H1 (cell line): ENCODE measurements around the gene NR1D2. TPM values are rescaled to one million over a fixed set of nuclear protein-coding genes. Genes with fewer than 3 reads are reported as not detected.

ENCODE experiments used
- CTCF ChIA-PET: fragments of 300-600 bp; sonication (Branson Sonifier 250); formaldehyde crosslinking; loops from one replicate; lab custom pipeline; 2021; ENCODE audit not compliant: partially characterized antibody; lab: Charles Lee
- POLR2A ChIA-PET: fragments of 300-600 bp; sonication (Branson Sonifier 250); formaldehyde crosslinking; loops from one replicate; lab custom pipeline; 2021; ENCODE audit warnings: inconsistent platforms; ENCODE audit not compliant: partially characterized antibody; lab: Charles Lee
- DNase-seq, 2 experiments: peaks; one replicate each; pipeline versions ENCODE4 v3.0.0 to v3.0.0-alpha.2; 2010 to 2022; ENCODE audit warnings: low spot score in 2 of 2, low read depth in 1 of 2, mixed read lengths in 1 of 2
- FAIRE-seq: peaks from 2 replicates; lab custom pipeline; 2011; peaks lifted over from hg19 to GRCh38; lab: Jason Lieb, UNC
- H2AFZ ChIP-seq: 2 replicates; pipeline ENCODE4 v1.8.1; 2012; ENCODE audit warnings: low read length, inconsistent platforms
- H2AK5ac ChIP-seq: 2 replicates; pipeline ENCODE4 v1.6.1; 2013; ENCODE audit warnings: low read depth, low read length
- H2BK120ac ChIP-seq: replicated peaks from 2 replicates; pipeline ENCODE3; 2013; ENCODE audit warnings: low read depth, low read length, inconsistent platforms
- H2BK12ac ChIP-seq: 2 replicates; pipeline ENCODE4 v1.6.1; 2013; ENCODE audit warnings: low read depth, low read length
- H2BK15ac ChIP-seq: 2 replicates; pipeline ENCODE4 v1.6.1; 2013; ENCODE audit warnings: low read length
- H2BK20ac ChIP-seq: 2 replicates; pipeline ENCODE4 v1.6.1; 2013; ENCODE audit warnings: low read length
- H2BK5ac ChIP-seq: 2 replicates; pipeline ENCODE4 v1.6.1; 2013; ENCODE audit warnings: low read depth, low read length
- H3K14ac ChIP-seq: 2 replicates; pipeline ENCODE4 v1.6.1; 2013; ENCODE audit warnings: inconsistent platforms; ENCODE audit not compliant: insufficient read length
- H3K18ac ChIP-seq: 2 replicates; pipeline ENCODE4 v1.6.1; 2013; ENCODE audit warnings: low read length; ENCODE audit errors: extremely low read depth
- H3K23ac ChIP-seq: 2 replicates; pipeline ENCODE4 v1.6.1; 2013; ENCODE audit warnings: inconsistent platforms; ENCODE audit not compliant: insufficient read length
- H3K23me2 ChIP-seq: 2 replicates; pipeline ENCODE4 v1.6.1; 2013; ENCODE audit warnings: low read depth, low read length
- H3K27ac ChIP-seq: 2 replicates; pipeline ENCODE4 v1.6.1; 2011; ENCODE audit warnings: low read depth, low read length, inconsistent platforms
- H3K27me3 ChIP-seq, 4 experiments: replicated peaks in 1 of 4; 1 replicate in 1 of 4; 2 replicates in 3 of 4; pipeline versions ENCODE4 v1.6.1 to v1.8.1; 2011 to 2013; ENCODE audit warnings: low read length in 3 of 4, mild to moderate bottlenecking in 3 of 4, inconsistent platforms in 2 of 4, mixed read lengths in 2 of 4, moderate library complexity in 1 of 4; ENCODE audit not compliant: control insufficient read depth in 3 of 4, insufficient read depth in 3 of 4; ENCODE audit errors: extremely low read depth in 1 of 4
- H3K36me3 ChIP-seq, 4 experiments: 2 replicates each; pipeline versions ENCODE4 v1.6.1 to v1.8.1; 2011 to 2013; ENCODE audit warnings: mild to moderate bottlenecking in 4 of 4, low read length in 3 of 4, moderate library complexity in 2 of 4, control low read depth in 1 of 4, inconsistent platforms in 1 of 4; ENCODE audit not compliant: insufficient read depth in 4 of 4, control insufficient read depth in 2 of 4
- H3K4ac ChIP-seq: replicated peaks from 2 replicates; pipeline ENCODE3; 2013; ENCODE audit warnings: low read length, low read depth, mixed read lengths, inconsistent platforms; ENCODE audit not compliant: insufficient read length
- H3K4me1 ChIP-seq, 4 experiments: replicated peaks in 1 of 4; 1 replicate in 1 of 4; 2 replicates in 3 of 4; pipeline versions ENCODE4 v1.6.1 to v1.8.1; 2011 to 2013; ENCODE audit warnings: low read length in 3 of 4, inconsistent platforms in 2 of 4, mixed read lengths in 1 of 4; ENCODE audit not compliant: insufficient read depth in 4 of 4, control insufficient read depth in 3 of 4
- H3K4me2 ChIP-seq, 2 experiments: 2 replicates each; pipeline versions ENCODE4 v1.6.1 to v1.8.1; 2011 to 2013; ENCODE audit warnings: low read depth in 2 of 2, low read length in 2 of 2, control low read depth in 1 of 2, inconsistent platforms in 1 of 2, mild to moderate bottlenecking in 1 of 2; ENCODE audit not compliant: insufficient read depth in 1 of 2
- H3K4me3 ChIP-seq, 4 experiments: fragments of 200-600, 300-600 bp in 1 of 4; sonication (generic), shearing (Covaris generic), sonication (Bioruptor Twin) in 1 of 4; 2 replicates each; pipeline versions ENCODE4 v1.5.1 to v1.8.1; 2011 to 2016; ENCODE audit warnings: low read length in 4 of 4, low read depth in 3 of 4, control low read depth in 2 of 4, inconsistent platforms in 2 of 4, mild to moderate bottlenecking in 2 of 4, mixed read lengths in 1 of 4, moderate library complexity in 1 of 4; ENCODE audit not compliant: insufficient read depth in 2 of 4; ENCODE audit errors: extremely low read depth in 1 of 4
- H3K56ac ChIP-seq: replicated peaks from 2 replicates; pipeline ENCODE3; 2013; ENCODE audit warnings: low read depth, mild to moderate bottlenecking, mixed read lengths, low read length, inconsistent platforms; ENCODE audit not compliant: insufficient read length
- H3K79me1 ChIP-seq: 2 replicates; pipeline ENCODE4 v1.6.1; 2013; ENCODE audit warnings: low read depth, low read length, control low read depth
- H3K79me2 ChIP-seq, 2 experiments: 2 replicates each; pipeline versions ENCODE4 v1.6.1 to v1.8.1; 2012 to 2013; ENCODE audit warnings: low read length in 2 of 2, mild to moderate bottlenecking in 2 of 2, inconsistent platforms in 1 of 2; ENCODE audit not compliant: insufficient read depth in 2 of 2, control insufficient read depth in 1 of 2
- H3K9ac ChIP-seq, 4 experiments: replicated peaks in 1 of 4; 1 replicate in 1 of 4; 2 replicates in 3 of 4; pipeline versions ENCODE4 v1.6.1 to v1.8.1; 2011 to 2013; ENCODE audit warnings: low read depth in 3 of 4, low read length in 3 of 4, control low read depth in 2 of 4, mild to moderate bottlenecking in 2 of 4, moderate library complexity in 2 of 4, inconsistent platforms in 1 of 4; ENCODE audit errors: extremely low read depth in 1 of 4
- H3K9me3 ChIP-seq, 2 experiments: 2 replicates each; pipeline versions ENCODE4 v1.6.1 to v1.8.1; 2012 to 2013; ENCODE audit warnings: mild to moderate bottlenecking in 2 of 2, moderate library complexity in 2 of 2, control low read depth in 1 of 2, inconsistent platforms in 1 of 2, low read depth in 1 of 2, low read length in 1 of 2, mixed read lengths in 1 of 2; ENCODE audit not compliant: insufficient read depth in 2 of 2
- H4K20me1 ChIP-seq, 2 experiments: replicated peaks in 1 of 2; 2 replicates each; pipeline versions ENCODE3 to v1.8.1; 2011 to 2013; ENCODE audit warnings: inconsistent platforms in 2 of 2, low read length in 2 of 2, mild to moderate bottlenecking in 1 of 2; ENCODE audit not compliant: insufficient read depth in 2 of 2, control insufficient read depth in 1 of 2
- H4K5ac ChIP-seq: 2 replicates; pipeline ENCODE4 v1.6.1; 2013; ENCODE audit warnings: low read length, low read depth, mixed read lengths, inconsistent platforms; ENCODE audit not compliant: insufficient read length
- H4K8ac ChIP-seq: 2 replicates; pipeline ENCODE4 v1.8.0; 2013; ENCODE audit warnings: mild to moderate bottlenecking, moderate library complexity, low read length, inconsistent platforms; ENCODE audit not compliant: insufficient read depth; ENCODE audit errors: extremely low read depth
- H4K91ac ChIP-seq: replicated peaks from 2 replicates; pipeline ENCODE3; 2013; ENCODE audit warnings: low read length, mixed read lengths, inconsistent platforms; ENCODE audit not compliant: insufficient read length
- ATF2 ChIP-seq: IDR thresholded peaks from 2 replicates; pipeline ENCODE4 v1.6.1; 2012; ENCODE audit warnings: low read length, inconsistent platforms
- FOSL1 ChIP-seq: IDR thresholded peaks from 2 replicates; pipeline ENCODE4 v1.6.1; 2011; ENCODE audit warnings: mild to moderate bottlenecking, low read depth, low read length, moderate library complexity; ENCODE audit not compliant: insufficient read depth
- HDAC2 ChIP-seq, 2 experiments: fragments of 300-600 bp in 1 of 2; sonication (generic) in 1 of 2; IDR thresholded peaks; 2 replicates each; pipeline ENCODE4 v1.6.1; 2011 to 2012; ENCODE audit warnings: low read depth in 2 of 2, low read length in 2 of 2, mild to moderate bottlenecking in 2 of 2, moderate library complexity in 2 of 2, borderline replicate concordance in 1 of 2, inconsistent platforms in 1 of 2
- TBP ChIP-seq: IDR thresholded peaks from 2 replicates; pipeline ENCODE4 v1.6.1; 2011; ENCODE audit warnings: low read depth, low read length, improper control_type of control experiment
- ZNF274 ChIP-seq: IDR thresholded peaks from 2 replicates; pipeline ENCODE4 v1.7.0; 2012; ENCODE audit warnings: low read length, borderline replicate concordance; ENCODE audit errors: extremely low read depth
- WGBS, 2 experiments: shearing (Covaris generic) in 1 of 2; methylation state at CpG; one replicate each; pipeline versions ENCODE4 v1.1.6 to v1.1.7; 2013 to 2015; ENCODE audit warnings: low lambda C conversion rate in 2 of 2, mixed read lengths in 2 of 2, inconsistent platforms in 1 of 2, low coverage in 1 of 2, missing lambda C conversion rate in 1 of 2; ENCODE audit not compliant: insufficient replicate concordance in 2 of 2, insufficient coverage in 1 of 2, insufficient read length in 1 of 2; ENCODE audit errors: extremely low coverage in 1 of 2, missing lambda C conversion rate in 1 of 2; 5-methylcytosine and 5-hydroxymethylcytosine counted together
- polyA plus RNA-seq, 7 experiments: library from polyadenylated mRNA; depleted of rRNA in 3 of 7; stranded (reverse) in 5 of 7; unstranded in 2 of 7; fragments of >200 nt in 5 of 7; fragments of 200-250 nt in 2 of 7; gene quantifications; 1 replicate in 5 of 7; 2 replicates in 1 of 7; 4 replicates in 1 of 7; pipeline versions ENCODE4 v1.2.1 to v1.2.3, GENCODE V29; 2011 to 2013; ENCODE audit warnings: missing spikeins in 2 of 7, mixed read lengths in 2 of 7
- total RNA-seq: library from RNA; stranded (reverse); fragmentation: NEBNext Ultra II Directional; extraction: Animal tissue kit (Norgen Biotek cat#: 25700); gene quantifications from 2 replicates; pipeline ENCODE4 v1.2.1, GENCODE V29; 2021

NR1D2 gene
- total and polyA plus RNA-seq, 2 of the 8 experiments (the other 6 are each of a cell fraction or from before 2014, with no cell fraction given): 5.9 to 21.7 TPM

GRCh38 chr3:23913182-23913581 is 31.9 kb upstream of the NR1D2 start:
- H3K27ac ChIP-seq: no peak overlapping the region
- H3K9ac ChIP-seq: no peak overlapping the region
- no peak for TF ChIP-seq HDAC2 (IDR thresholded peaks at IDR 0.05; ENCODE audit: borderline replicate concordance in 1 of 2, low read depth in 2 of 2, low read length in 2 of 2)
- no peak for TF ChIP-seq ZNF274
- TF ChIP-seq FOSL1: no peak
- no peak for TF ChIP-seq ATF2
- TF ChIP-seq TBP: no peak

More at GRCh38 chr3:23913182-23913581, 31.9 kb upstream of the NR1D2 start:
- Histone ChIP-seq H3K4ac (no peak overlapping the region), H2BK15ac (no peak overlapping the region), H3K79me2 (peaks cover 0 to 49% of the 10 kb centered on the region in 2 experiments; a peak in 3 of 4 replicates), H2BK20ac (no peak overlapping the region), H3K18ac (no peak overlapping the region), H2BK5ac (no peak overlapping the region), H3K36me3 (peaks cover 3 to 21% (median 9%) of the 10 kb centered on the region in 4 experiments; a peak in 7 of 8 replicates), H3K4me3 (no peak overlapping the region), H2AFZ (no peak overlapping the region), H4K8ac (no peak overlapping the region), H4K5ac (no peak overlapping the region), H2BK120ac (no peak overlapping the region), H3K23me2 (peaks cover 15% of the 10 kb centered on the region), H3K79me1 (no peaks in the 10 kb centered on the region), H3K14ac (no peak overlapping the region), H3K4me2 (no peak overlapping the region), H4K20me1 (peaks cover 4% of the 10 kb centered on the region in 2 experiments), H3K4me1 (peaks cover 4 to 5% (median 5%) of the 10 kb centered on the region in 4 experiments; a peak in 5 of 7 replicates), H2BK12ac (no peak overlapping the region), H2AK5ac (no peak overlapping the region), H3K56ac (no peak overlapping the region), H4K91ac (no peak overlapping the region), H3K23ac (no peak overlapping the region), H3K27me3 (no peaks in the 10 kb centered on the region; a peak in 1 of 7 replicates), H3K9me3 (no peaks in the 10 kb centered on the region)
- CTCF ChIA-PET: no interaction called here
- POLR2A ChIA-PET: no interaction called here
- DNase-seq (no peak), FAIRE-seq (no peak)
- 92% methylated on average over 1 of the region's 1 CpG; no CpG with 5 or more reads in 1 of the 2 experiments for WGBS, 2 experiments
